ENCODE results near the gene ZPBP2.

The ZPBP2 gene

DNA sequence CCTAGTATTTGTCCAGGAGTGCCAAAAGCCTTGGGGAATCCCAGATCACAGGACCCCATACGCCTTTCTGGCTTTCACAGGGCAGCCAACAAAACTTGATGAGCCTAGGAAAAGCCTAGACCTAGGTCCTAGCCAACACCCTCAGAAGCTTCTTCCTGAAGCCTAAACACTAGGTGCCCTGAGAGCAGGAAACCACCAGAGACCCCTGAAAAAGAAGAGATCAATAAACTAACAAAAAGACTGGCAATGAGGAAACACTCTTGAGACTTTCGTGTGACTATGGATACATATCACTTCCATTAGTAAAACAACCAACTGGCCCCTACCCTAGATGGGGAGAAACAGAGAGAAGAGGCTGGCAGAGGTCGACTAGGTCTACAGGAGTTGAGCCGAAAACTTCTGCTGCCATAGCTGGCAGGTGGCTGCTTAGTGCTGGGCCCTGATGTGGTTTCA, 58.2 kb downstream of the ZPBP2 start:
- H3K4me3 ChIP-seq (ENCODE audit: low read depth, low read length), result peak overlapping the region; percentile 72

GRCh38 chr17:39926588-39927100, 58.6 kb downstream of the ZPBP2 start:
- DNase-seq (ENCODE audit: low read depth), result peak; percentile 69
- no peak for TF ChIP-seq MYC (IDR thresholded peaks at IDR 0.05; ENCODE audit: low read depth, low read length)
- TF ChIP-seq POLR2A (IDR thresholded peaks at IDR 0.05; ENCODE audit: extremely low read depth, insufficient read length), result no peak
- no peak for TF ChIP-seq CTCF (IDR thresholded peaks at IDR 0.05; ENCODE audit: low read depth, low read length)
- TF ChIP-seq, protein P1, sequence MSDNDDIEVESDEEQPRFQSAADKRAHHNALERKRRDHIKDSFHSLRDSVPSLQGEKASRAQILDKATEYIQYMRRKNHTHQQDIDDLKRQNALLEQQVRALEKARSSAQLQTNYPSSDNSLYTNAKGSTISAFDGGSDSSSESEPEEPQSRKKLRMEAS (IDR thresholded peaks at IDR 0.05; ENCODE audit: low read depth, low read length), result no peak
- H3K4me3 ChIP-seq (ENCODE audit: low read depth, low read length), result peak overlapping the region; percentile 72

More for the DNA sequence above, 58.2 kb downstream of the ZPBP2 start:
- TF ChIP-seq MYC (IDR thresholded peaks at IDR 0.05; ENCODE audit: low read depth, low read length) (no peak), POLR2A (IDR thresholded peaks at IDR 0.05; ENCODE audit: extremely low read depth, insufficient read length) (no peak), CTCF (IDR thresholded peaks at IDR 0.05; ENCODE audit: low read depth, low read length) (no peak)
- TF ChIP-seq, protein P1 (IDR thresholded peaks at IDR 0.05; ENCODE audit: low read depth, low read length), result no peak
- no peak for DNase-seq (ENCODE audit: low read depth)
